K562 (cell line): Measurements from ENCODE around the gene ARID4B. TPM values are rescaled to one million over a fixed set of nuclear protein-coding genes. Genes with fewer than 3 reads are reported as not detected.

Experiments
- ATAC-seq: fragments of 200-7000 bp; cut with Tn5 transposase; 3 replicates; pipeline ENCODE4 v1.9.1; 2020; ENCODE audit warnings: moderate library complexity
- BruUV-seq: library from RNA; stranded (reverse); fragments of 400-500 nt; replicated peaks from 2 replicates; lab custom pipeline; 2021; lab: Mats Ljungman, UMichigan
- CTCF ChIA-PET: fragments of 300-600 bp; formaldehyde crosslinking; extraction: SDS; loops from one replicate; lab custom pipeline; 2021; ENCODE audit warnings: low intra/inter-chr PET ratio; lab: Yijun Ruan, JAX
- POLR2A ChIA-PET: fragments of 300-600, 350-650 bp; sonication (Branson Sonifier 250); formaldehyde crosslinking; extraction: SDS; loops from one replicate; lab custom pipeline; 2021; ENCODE audit warnings: antibody characterized with exemption, inconsistent platforms; lab: Yijun Ruan, JAX
- DNase-seq, 4 experiments: peaks; one replicate each; pipeline versions ENCODE4 v3.0.0 to v3.0.0-alpha.2; 2011 to 2018; ENCODE audit warnings: low spot score in 3 of 4, mixed read lengths in 3 of 4; ENCODE audit errors: extremely low read depth in 1 of 4
- FAIRE-seq: peaks from 2 replicates; lab custom pipeline; 2011; peaks lifted over from hg19 to GRCh38; lab: Jason Lieb, UNC
- H2AFZ ChIP-seq: 2 replicates; pipeline ENCODE4 v1.6.0; 2011; ENCODE audit warnings: low read depth, low read length, control low read depth, inconsistent platforms
- H3K27ac ChIP-seq: fragments of 200-600 bp; 3 replicates; pipeline ENCODE4 v1.8.0; 2011; ENCODE audit warnings: low read depth, mild to moderate bottlenecking, control low read depth, inconsistent platforms, low read length, moderate library complexity, mixed read lengths; ENCODE audit errors: extremely low read depth
- H3K27me3 ChIP-seq, 2 experiments: fragments of 300-600 bp in 1 of 2; 2 replicates in 1 of 2; 3 replicates in 1 of 2; pipeline versions ENCODE4 v1.6.0 to v1.8.0; 2011; ENCODE audit warnings: inconsistent platforms in 2 of 2, low read length in 2 of 2, mild to moderate bottlenecking in 1 of 2, mixed read lengths in 1 of 2, moderate library complexity in 1 of 2; ENCODE audit not compliant: control insufficient read depth in 2 of 2, insufficient read depth in 2 of 2
- H3K36me3 ChIP-seq: fragments of 300-600 bp; 3 replicates; pipeline ENCODE4 v1.8.0; 2011; ENCODE audit warnings: mild to moderate bottlenecking, low read length, inconsistent platforms; ENCODE audit not compliant: control insufficient read depth, insufficient read depth
- H3K4me1 ChIP-seq, 2 experiments: fragments of 200-600 bp in 1 of 2; replicated peaks in 1 of 2; 2 replicates in 1 of 2; 3 replicates in 1 of 2; pipeline versions ENCODE4 v1.5.1 to v1.8.0; 2011; ENCODE audit warnings: inconsistent platforms in 2 of 2, low read length in 2 of 2, mild to moderate bottlenecking in 1 of 2, mixed read lengths in 1 of 2, moderate library complexity in 1 of 2; ENCODE audit not compliant: control insufficient read depth in 2 of 2, insufficient read depth in 2 of 2
- H3K4me2 ChIP-seq: 2 replicates; pipeline ENCODE4 v1.6.1; 2011; ENCODE audit warnings: low read length, control low read depth, inconsistent platforms, mixed read lengths; ENCODE audit not compliant: insufficient read depth
- H3K4me3 ChIP-seq: fragments of 200-600 bp; sonication (generic), shearing (Covaris generic); 2 replicates; pipeline ENCODE4 v1.5.1; 2016; ENCODE audit warnings: control low read depth, inconsistent platforms
- H3K79me2 ChIP-seq: fragments of 200-600 bp; 3 replicates; pipeline ENCODE4 v1.8.0; 2011; ENCODE audit warnings: low read length, inconsistent platforms; ENCODE audit not compliant: control insufficient read depth, insufficient read depth
- H3K9ac ChIP-seq, 2 experiments: 2 replicates each; pipeline versions ENCODE4 v1.6.0 to v1.6.1; 2011; ENCODE audit warnings: low read depth in 2 of 2, low read length in 2 of 2, control low read depth in 1 of 2, inconsistent platforms in 1 of 2, mild to moderate bottlenecking in 1 of 2, mixed read lengths in 1 of 2; ENCODE audit not compliant: insufficient read depth in 1 of 2
- H3K9me1 ChIP-seq: one replicate; pipeline ENCODE4 v1.6.0; 2011; ENCODE audit warnings: inconsistent platforms, mild to moderate bottlenecking, low read length, moderate library complexity; ENCODE audit not compliant: control insufficient read depth, insufficient read depth
- H3K9me3 ChIP-seq: replicated peaks from 2 replicates; pipeline ENCODE4 v1.5.1; 2011; ENCODE audit warnings: low read depth, low read length, inconsistent platforms; ENCODE audit not compliant: control insufficient read depth, insufficient read depth
- H4K20me1 ChIP-seq: replicated peaks from 2 replicates; pipeline ENCODE4 v1.6.1; 2011; ENCODE audit warnings: low read length, inconsistent platforms, mixed read lengths; ENCODE audit not compliant: control insufficient read depth, insufficient read depth
- MAFK ChIP-seq: IDR thresholded peaks from 2 replicates; pipeline ENCODE4 v1.6.1; 2011; ENCODE audit warnings: low read length, improper control_type of control experiment
- RB1 ChIP-seq: fragments of 450-650 bp; IDR thresholded peaks from 2 replicates; pipeline ENCODE4 v1.6.1; 2017; ENCODE audit warnings: low read depth, mild to moderate bottlenecking
- RBM25 ChIP-seq: fragments of 200-400 bp; formaldehyde crosslinking; IDR thresholded peaks from 2 replicates; pipeline ENCODE4 v1.6.1; 2018; ENCODE audit warnings: low read length, low read depth, moderate library complexity; ENCODE audit not compliant: severe bottlenecking
- SMARCA5 ChIP-seq: fragments of 450-650 bp; IDR thresholded peaks from 2 replicates; pipeline ENCODE4 v1.6.1; 2016
- STAT5B ChIP-seq: fragments of 250-450 bp; sonication (Bioruptor Pico); IDR thresholded peaks from 2 replicates; pipeline ENCODE4 v1.8.0; 2021; ENCODE audit warnings: mild to moderate bottlenecking, inconsistent platforms
- TSC22D4 ChIP-seq: fragments of 450-650 bp; IDR thresholded peaks from 2 replicates; pipeline ENCODE4 v1.6.1; 2016; ENCODE audit warnings: missing genetic modification characterization, missing biosample characterization, control low read depth
- ZC3H4 ChIP-seq: sonication (generic); formaldehyde crosslinking; IDR thresholded peaks from 2 replicates; pipeline ENCODE4 v1.9.0; 2021; ENCODE audit warnings: missing genetic modification reagents, borderline replicate concordance
- ZEB2 ChIP-seq: fragments of 450-650 bp; IDR thresholded peaks from 2 replicates; pipeline ENCODE4 v1.6.1; 2016
- WGBS: fragments of 100-300 bp; shearing (Covaris generic); methylation state at CpG from one replicate; pipeline ENCODE4 v1.1.6; 2016; ENCODE audit warnings: low coverage, mixed read lengths; ENCODE audit not compliant: insufficient coverage; ENCODE audit errors: missing lambda C conversion rate; 5-methylcytosine and 5-hydroxymethylcytosine counted together
- in situ Hi-C: fragments of 300-500 bp; cut with MboI; formaldehyde crosslinking; loops from 4 replicates; pipeline ENCODE4 v1.15.0; 2018; ENCODE audit warnings: inconsistent platforms, mixed read lengths
- intact Hi-C: fragments of 100-400 bp; cut with micrococcal nuclease; formaldehyde crosslinking; loops from 2 replicates; pipeline ENCODE4 v1.14.2; 2022
- polyA plus RNA-seq, 8 experiments: library from polyadenylated mRNA; depleted of rRNA in 4 of 8; stranded (reverse) in 5 of 8; unstranded in 3 of 8; fragments of >200 nt; fragmentation: Nextera tagmentation in 2 of 8; fragmentation: Illumina TruSeq in 1 of 8; extraction: Ambion mirVana in 2 of 8; extraction: Trizol in 1 of 8; gene quantifications; 2 replicates each; pipeline versions ENCODE4 v1.2.1 to v1.2.3, GENCODE V29; 2011 to 2014; ENCODE audit warnings: inconsistent platforms in 1 of 8, missing spikeins in 1 of 8
- total RNA-seq, 7 experiments: library from RNA; depleted of rRNA in 6 of 7; stranded (reverse); fragments of >200 nt in 6 of 7; fragmentation: Illumina TruSeq in 2 of 7; extraction: Trizol in 2 of 7; gene quantifications; 2 replicates each; pipeline versions ENCODE4 v1.2.1 to v1.2.3, GENCODE V29; 2011 to 2021; ENCODE audit warnings: low replicate concordance in 1 of 7
- TF ChIP-seq, protein P1 (sequence below): fragments of 150-350 bp; conservative IDR thresholded peaks from 2 replicates; pipeline ENCODE4 v1.6.1; 2014; ENCODE audit warnings: low read length
- TF ChIP-seq, protein P2 (sequence below), 2 experiments: fragments of 450-650 bp; IDR thresholded peaks; 2 replicates each; pipeline ENCODE4 v1.6.1; 2016
- TF ChIP-seq, protein P3 (sequence below): fragments of 250-450 bp; sonication (Bioruptor Pico); IDR thresholded peaks from 2 replicates; pipeline ENCODE4 v1.5.0; 2021; ENCODE audit warnings: mild to moderate bottlenecking, moderate library complexity
- TF ChIP-seq, protein P4 (sequence below): sonication (generic); formaldehyde crosslinking; IDR thresholded peaks from 2 replicates; pipeline ENCODE4 v1.8.0; 2022; ENCODE audit warnings: missing genetic modification reagents, mild to moderate bottlenecking, borderline replicate concordance

ARID4B gene
- total and polyA plus RNA-seq, 9 of the 15 experiments (the other 6 are each of a cell fraction or from before 2014, with no cell fraction given): 8.4 to 38.9 (median 18.5) TPM

DNA sequence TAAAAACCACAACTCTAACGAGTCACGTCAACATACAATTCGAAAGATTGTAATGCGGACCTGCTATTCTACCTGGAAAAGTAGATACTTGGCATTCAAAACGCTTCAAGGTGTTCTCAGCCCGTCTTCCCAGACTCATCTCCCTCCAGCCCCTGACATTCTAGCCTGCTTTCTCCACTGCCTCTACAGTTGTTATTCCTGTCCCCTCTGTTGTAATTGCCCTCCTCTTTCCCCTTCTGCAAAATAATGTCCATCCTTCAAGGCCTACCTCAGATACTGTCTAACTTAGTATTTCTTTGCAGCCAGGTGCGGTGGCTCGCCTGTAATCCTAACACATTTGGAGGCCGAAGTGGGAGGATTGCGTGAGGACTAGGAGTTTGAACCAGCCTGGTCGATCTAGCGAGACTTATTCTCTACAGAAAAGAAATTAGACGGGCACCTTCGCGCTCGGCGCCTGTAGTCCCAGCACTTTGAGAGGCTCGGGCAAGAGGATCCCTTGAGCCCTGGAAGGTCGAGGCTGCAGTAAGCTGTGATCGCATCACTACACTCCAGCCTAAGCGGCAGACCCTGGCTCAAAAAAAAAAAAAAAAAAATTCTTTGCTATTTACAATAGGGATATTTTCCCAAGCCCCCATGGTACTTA lies 166.2 kb downstream of the ARID4B start:
- ChIA-PET POLR2A (interaction anchor here (0.6 to 1.9 kb wide), 11 partner anchors 10 to 1830 kb away, joined by 3 to 21 read pairs (median 4); partner anchors contain the start of gene TOMM20), CTCF (interaction anchor here (1.2 kb wide), 1 partner anchor 256 kb away, joined by 4 read pairs; no protein-coding TSS in a partner anchor)
- intact Hi-C loops: loop anchor here (1.0 to 2.0 kb wide), 3 partner anchors 33 to 166 kb away; partner anchors contain the start of genes ARID4B, GGPS1 and TOMM20
- TSS peak; percentile 95 for BruUV-seq
- Histone ChIP-seq H3K79me2 (peaks cover 49% of the 10 kb centered on the region), H3K27ac (peak overlapping the region; percentile 92), H3K9me3 (no peaks in the 10 kb centered on the region), H3K36me3 (peaks cover 33% of the 10 kb centered on the region), H3K4me2 (peak overlapping the region; percentile 98), H3K9ac (peak overlapping the region; percentile 83 to 95), H3K4me3 (peak overlapping the region; percentile 78), H3K27me3 (no peaks in the 10 kb centered on the region; a peak in 1 of 5 replicates), H4K20me1 (no peaks in the 10 kb centered on the region), H2AFZ (peak overlapping the region; percentile 98), H3K9me1 (no peaks in the 10 kb centered on the region), H3K4me1 (peaks cover 7 to 9% of the 10 kb centered on the region in 2 experiments; a peak in 3 of 5 replicates)
- peak in 2 of 4 experiments; percentile 21 to 32 for DNase-seq
- in situ Hi-C loops: no loop called here
- ATAC-seq: peak; percentile 20
- 43% methylated on average over 21 of the region's 21 CpGs for WGBS
- FAIRE-seq: no peak
- TF ChIP-seq MAFK (no peak), TSC22D4 (tag) (no peak), SMARCA5 (peak; percentile 26; the same call in 1 of the 2 replicates), STAT5B (no peak), ZC3H4 (no peak), ZEB2 (peak; percentile 69), RBM25 (no peak), RB1 (no peak)
- TF ChIP-seq, protein P1, sequence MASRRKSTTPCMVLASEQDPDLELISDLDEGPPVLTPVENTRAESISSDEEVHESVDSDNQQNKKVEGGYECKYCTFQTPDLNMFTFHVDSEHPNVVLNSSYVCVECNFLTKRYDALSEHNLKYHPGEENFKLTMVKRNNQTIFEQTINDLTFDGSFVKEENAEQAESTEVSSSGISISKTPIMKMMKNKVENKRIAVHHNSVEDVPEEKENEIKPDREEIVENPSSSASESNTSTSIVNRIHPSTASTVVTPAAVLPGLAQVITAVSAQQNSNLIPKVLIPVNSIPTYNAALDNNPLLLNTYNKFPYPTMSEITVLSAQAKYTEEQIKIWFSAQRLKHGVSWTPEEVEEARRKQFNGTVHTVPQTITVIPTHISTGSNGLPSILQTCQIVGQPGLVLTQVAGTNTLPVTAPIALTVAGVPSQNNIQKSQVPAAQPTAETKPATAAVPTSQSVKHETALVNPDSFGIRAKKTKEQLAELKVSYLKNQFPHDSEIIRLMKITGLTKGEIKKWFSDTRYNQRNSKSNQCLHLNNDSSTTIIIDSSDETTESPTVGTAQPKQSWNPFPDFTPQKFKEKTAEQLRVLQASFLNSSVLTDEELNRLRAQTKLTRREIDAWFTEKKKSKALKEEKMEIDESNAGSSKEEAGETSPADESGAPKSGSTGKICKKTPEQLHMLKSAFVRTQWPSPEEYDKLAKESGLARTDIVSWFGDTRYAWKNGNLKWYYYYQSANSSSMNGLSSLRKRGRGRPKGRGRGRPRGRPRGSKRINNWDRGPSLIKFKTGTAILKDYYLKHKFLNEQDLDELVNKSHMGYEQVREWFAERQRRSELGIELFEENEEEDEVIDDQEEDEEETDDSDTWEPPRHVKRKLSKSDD: no peak
- TF ChIP-seq, protein P2, sequence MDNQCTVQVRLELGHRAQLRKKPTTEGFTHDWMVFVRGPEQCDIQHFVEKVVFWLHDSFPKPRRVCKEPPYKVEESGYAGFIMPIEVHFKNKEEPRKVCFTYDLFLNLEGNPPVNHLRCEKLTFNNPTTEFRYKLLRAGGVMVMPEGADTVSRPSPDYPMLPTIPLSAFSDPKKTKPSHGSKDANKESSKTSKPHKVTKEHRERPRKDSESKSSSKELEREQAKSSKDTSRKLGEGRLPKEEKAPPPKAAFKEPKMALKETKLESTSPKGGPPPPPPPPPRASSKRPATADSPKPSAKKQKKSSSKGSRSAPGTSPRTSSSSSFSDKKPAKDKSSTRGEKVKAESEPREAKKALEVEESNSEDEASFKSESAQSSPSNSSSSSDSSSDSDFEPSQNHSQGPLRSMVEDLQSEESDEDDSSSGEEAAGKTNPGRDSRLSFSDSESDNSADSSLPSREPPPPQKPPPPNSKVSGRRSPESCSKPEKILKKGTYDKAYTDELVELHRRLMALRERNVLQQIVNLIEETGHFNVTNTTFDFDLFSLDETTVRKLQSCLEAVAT (IDR thresholded peaks at IDR 0.05): 0 out of 4 replicates have a peak, but pooled peaks of 1 of the 2 experiments have one; percentile 10
- TF ChIP-seq, protein P3, sequence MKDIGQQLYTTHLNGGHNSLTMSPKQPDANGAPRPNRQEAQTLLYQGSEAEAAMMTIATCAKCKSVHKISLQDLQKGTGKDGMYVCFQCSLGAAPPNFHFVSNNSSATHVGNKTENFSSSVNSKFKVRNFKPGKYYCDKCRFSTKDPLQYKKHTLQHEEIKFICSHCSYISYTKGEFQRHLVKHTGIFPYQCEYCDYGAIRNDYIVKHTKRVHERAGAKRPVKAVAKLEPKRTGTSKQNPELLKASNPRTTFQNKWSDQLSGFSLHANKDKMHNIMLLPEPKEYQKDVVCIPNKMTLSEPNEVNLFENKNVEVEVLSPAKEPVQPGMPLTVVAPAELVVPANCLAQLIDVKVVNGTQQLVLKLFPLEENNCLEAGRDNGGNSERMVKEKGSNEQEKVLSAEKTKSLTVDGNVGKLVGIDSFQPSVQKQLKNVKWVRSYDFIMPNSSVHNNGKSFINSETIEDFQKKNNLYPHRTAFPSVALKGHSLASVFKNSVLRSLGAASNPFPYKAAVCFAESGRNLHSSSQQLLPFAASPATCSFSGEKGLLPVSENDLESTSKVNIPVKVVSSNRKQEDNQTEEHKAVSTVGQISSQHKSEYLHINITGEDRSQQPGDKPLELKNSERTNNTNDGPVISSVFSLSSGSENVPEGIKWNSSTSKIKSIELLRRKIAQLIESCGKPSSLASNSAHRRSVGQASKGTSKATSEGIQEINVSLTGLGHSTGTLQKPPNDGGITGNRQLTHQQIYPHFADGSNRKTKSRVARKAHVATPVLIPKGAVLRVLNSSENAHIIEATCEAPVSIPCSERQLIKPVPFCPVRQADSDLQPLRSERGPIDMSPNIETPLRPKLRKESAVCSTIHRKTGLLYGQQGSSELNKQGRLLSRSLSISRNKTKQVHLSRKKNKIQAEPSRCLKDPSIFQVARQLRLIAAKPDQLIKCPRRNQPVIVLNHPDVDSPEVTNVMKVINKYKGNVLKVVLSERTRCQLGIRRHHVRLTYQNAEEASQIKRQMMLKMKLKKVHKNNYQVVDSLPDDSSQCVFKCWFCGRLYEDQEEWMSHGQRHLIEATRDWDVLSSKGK (CRISPR knock-in tag): no peak
- TF ChIP-seq, protein P4, sequence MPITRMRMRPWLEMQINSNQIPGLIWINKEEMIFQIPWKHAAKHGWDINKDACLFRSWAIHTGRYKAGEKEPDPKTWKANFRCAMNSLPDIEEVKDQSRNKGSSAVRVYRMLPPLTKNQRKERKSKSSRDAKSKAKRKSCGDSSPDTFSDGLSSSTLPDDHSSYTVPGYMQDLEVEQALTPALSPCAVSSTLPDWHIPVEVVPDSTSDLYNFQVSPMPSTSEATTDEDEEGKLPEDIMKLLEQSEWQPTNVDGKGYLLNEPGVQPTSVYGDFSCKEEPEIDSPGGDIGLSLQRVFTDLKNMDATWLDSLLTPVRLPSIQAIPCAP: 0 out of 2 replicates have a peak, but pooled peaks have one; percentile 10
